GM21619 (cell line): ENCODE results near the gene GABPA.
"Not testable (repeated sequence)": the region's sequence is repeated elsewhere in the genome, so short reads cannot be mapped to it uniquely, and the experiment has no call there.

Experiments used
- ATAC-seq: cut with Tn5 transposase; IDR thresholded peaks from one replicate; pipeline ENCODE4 v1.9.1; 2021; ENCODE audit not compliant: unreplicated experiment

The GABPA gene

DNA sequence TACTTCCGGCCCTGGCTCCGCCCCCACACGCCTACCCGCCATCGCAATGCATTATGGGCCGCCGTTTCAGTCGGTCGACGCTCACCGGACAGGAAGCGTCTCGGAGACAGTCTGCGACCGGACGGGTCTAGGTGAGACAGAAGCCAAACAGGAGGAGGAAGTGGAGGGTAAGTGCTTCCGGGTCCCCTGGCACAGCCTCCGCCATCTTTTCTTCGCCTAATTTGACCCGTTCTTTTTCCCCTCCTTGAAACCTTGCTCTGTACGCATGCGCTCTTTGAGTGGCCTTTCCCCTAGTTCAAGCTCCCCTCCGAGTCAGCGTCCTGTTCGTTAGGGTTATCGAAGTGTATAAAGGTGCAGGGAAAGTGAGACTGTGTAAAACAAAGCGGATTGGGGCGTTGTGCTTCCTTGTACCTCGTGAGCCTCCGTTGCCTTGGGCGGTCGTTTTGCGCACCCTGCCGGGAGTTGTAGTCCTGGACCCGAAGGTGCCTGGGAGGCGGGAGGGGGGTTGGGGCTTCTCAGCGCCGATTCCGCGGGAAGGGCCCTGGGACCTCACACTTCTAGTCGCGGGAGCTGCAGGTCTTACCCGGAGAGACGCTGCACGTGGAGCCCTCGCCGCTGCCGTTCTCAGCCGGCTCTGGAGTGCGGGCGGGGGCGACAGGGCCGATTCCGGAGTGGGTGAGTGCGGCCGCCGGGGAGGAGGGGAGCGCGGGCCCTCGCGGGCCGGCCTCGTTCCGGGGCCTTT, at the start of gene GABPA, which contains the start of gene ATP5PF:
GABPA (plus strand) TSS at position 69 of the 742 bp plus-strand sequence. CDS start 6,627 bp downstream, outside the sequence.
ATP5PF (minus strand) TSS at position 1 of the 742 bp plus-strand sequence. CDS start 5,110 bp downstream, outside the sequence.
- peak; percentile 87 for ATAC-seq

- ATAC-seq = no peak
Observed at GRCh38 chr21:25687787-25688186, 47.0 kb upstream of the GABPA start.

DNA sequence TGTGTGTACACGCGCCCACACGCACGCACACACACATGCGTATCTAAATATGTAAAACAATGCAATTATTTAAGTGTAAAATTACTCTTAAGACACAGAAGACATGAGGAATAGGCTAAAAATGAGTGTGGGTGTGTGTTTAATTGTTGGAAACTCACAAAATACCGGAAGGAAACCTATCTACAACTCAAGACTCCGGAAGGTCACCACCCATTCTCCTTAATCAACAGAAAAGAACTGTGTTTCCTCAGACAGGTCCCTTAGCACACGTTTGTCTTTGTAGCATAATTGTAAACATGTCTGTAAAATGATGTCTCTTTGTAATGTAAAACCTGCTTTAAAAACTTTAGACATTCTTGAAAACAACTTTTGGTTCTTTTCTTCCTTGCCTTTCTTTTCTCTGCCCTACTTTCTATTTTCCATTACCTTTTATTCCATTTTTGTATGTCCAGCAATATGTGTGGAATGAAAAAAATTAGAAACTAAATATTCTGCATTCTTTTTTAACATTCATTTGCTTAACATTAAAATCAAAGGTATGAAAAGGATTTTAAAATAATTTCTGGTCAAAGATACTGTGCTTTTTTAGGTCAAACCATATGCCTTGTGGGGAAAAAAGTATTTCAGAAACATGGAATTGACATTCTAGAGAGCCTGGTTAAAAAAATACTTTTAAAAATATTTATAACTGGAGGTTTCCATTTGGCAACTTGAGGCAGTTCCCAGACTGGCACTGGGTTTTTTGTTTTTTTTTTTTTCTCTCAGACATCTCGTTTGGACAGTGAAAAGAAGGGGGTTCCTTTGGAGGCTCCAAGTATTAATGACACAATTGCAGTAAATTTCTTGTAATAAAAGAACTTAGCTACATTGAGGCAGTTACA, 46.3 kb upstream of the GABPA start:
- ATAC-seq = no peak

- ATAC-seq = no peak
Observed at GRCh38 chr21:25689226-25689625, 45.5 kb upstream of the GABPA start.

DNA sequence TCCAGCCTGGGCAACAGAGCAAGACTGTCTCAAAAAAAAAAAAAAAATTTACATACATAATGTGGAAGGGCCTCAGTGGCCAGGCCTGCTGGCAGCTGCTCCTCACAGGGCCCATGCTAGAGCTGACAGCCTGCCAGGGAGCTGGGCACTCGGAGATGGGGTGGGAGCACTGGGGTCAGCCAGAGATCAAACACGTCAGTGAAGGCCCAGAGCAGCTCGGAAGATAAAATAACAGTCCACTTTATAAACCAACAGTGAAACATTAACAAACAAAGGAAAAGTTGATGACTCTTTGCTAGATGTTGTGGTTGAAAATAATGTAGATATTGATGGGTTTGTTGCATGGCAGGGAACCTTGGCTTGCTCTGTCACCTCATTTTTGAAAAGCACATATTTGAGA, 42.8 kb upstream of the GABPA start:
- ATAC-seq = no peak

GRCh38 chr21:25695461-25695860, 39.3 kb upstream of the GABPA start:
- not testable (repeated sequence) for ATAC-seq

- ATAC-seq = no peak
Observed at GRCh38 chr21:25700741-25701140, 34.0 kb upstream of the GABPA start.

DNA sequence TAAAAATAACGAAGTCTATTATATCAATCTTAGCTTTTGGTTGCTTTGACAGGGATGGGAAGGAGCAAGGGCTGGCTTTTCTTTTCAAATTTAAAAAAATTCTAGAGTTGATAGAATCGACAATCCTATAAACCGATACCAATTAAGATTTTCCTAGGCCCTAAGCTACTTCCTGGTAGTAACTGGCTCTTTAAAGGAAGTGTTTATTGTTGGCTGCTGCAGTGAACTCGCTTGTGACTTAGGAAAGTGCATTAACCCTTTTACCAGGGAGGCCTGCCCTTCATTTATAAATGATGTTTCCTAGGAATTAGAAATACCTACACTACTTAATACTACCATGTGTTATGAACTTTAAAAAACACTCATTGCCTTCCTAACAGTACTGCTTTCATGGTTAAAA, 33.2 kb upstream of the GABPA start:
- ATAC-seq = no peak

DNA sequence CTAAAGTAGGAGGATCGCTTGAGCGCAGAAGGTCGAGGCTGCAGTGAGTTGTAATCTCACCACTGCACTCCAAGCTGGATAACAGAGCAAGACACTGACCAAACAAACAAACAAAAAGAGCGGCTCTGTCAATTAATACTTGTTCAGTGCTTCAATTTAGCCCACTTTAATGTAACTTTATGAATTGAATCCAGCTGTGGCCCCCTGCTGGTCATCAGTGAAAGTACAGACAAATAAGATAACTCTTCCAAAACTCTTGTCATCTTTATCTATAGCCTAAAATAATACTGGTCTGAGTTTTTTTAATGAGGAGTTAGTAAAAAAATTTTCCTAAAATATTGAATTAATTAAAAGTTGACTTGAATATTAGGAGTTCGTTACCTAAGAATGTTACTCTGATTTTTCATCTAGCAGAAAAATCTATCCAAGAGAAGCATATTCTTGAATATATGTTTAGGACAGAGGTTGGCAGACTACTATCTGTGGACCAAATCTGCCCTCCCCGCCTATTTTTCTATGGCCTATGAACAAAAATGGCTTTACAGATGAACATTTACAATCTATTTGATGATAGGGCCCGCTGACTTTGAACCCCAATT, 26.2 kb upstream of the GABPA start:
- ATAC-seq = no peak

DNA sequence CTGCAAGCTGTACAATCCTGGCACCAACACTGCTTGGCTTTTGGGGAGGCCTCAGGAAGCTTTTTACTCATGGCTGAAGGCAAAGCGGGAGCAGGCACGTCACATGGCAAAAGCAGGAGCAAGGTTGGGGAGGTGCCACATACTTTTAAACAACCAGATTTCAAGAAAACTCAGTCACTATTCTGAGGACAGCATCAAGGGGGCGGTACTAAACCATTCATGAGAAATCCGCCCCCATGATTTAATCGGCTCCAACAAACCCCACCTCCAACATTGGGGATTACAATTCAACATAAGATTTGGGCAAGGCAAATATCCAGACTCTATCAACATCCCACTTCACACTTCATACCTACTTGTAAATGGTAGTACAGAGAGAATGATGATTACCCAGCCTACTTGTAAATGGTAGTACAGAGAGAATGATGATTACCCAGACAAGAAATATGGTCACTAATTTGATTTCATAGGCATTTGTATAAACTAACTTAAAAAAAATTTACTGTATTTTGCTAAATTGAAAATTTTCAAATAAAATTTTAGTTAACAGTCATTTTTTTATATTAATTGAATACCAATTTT, 25.0 kb upstream of the GABPA start:
- ATAC-seq = no peak

- ATAC-seq = no peak
Observed at GRCh38 chr21:25710550-25710949, 24.2 kb upstream of the GABPA start.

DNA sequence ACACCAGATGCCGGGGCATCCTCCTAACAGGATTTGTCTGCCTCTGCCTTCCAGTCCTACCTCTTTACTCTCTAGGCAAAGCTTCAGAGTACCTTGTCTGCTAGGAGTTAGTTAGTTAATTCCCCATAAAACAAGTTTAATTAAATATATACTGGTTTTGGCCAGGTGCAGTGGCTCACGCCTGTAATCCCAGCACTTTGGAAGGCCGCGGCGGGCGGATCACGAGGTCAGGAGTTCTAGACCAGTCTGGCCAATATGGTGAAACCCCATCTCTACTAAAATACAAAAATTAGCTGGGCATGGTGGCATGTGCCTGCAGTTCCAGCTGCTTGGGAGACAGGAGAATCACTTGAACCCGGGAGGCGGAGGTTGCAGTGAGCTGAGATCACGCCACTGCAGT, 20.7 kb upstream of the GABPA start:
- ATAC-seq = not testable (repeated sequence)

GRCh38 chr21:25717491-25718147, 17.2 kb upstream of the GABPA start:
- no peak for ATAC-seq

DNA sequence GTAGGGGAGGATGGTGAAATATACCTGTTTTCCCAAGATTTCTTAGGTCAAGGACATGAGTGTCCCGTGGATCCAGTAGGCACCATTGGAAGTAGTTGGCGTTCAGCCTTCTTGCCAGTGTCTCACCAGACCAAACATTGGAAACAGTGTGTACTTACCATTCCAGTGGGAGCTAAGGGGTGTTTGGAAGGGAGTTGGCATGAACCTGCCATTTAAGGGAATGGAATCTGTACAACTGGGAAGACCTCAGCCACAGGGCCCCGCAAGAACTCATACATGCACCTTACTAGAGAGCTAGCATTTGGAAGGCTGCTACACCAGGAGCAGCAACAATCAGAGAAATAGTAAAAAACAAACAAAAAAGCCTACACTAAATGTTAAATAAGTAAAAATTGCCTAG, 12.8 kb upstream of the GABPA start:
- no peak for ATAC-seq

GRCh38 chr21:25722631-25723030, 12.1 kb upstream of the GABPA start:
- ATAC-seq = no peak

DNA sequence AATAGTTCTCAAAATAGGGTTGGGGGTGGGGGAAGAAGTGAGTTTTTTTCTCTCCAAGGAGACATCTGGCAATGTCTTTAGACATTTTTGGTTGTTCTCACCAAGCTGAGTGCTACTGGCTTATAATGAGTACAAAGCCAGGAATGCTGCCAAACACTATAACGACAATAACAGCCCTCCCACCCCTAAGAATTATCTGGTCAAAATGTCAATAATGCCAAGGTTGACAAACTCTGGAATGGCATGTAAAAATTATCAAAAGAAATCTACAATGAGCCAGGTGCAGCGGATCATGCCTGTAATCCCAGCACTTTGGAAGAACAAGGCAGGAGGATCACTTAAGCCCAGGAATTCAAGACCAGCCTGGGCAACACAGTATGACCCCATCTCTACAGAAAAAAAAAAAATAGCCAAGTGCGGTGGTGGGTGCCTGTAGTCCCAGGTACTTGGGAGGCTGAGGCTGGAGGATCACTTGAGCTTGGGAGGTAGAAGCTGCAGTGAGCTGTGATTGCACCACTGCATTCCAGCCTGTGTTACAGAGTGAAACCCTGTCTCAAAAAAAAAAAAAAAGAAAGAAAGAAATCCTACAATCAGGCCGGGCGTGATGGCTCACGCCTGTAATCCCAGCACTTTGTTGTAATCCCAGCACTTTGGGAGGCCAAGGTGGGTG, 2.5 kb upstream of the GABPA start:
- ATAC-seq = no peak

- peak; percentile 9 for ATAC-seq
Observed at GRCh38 chr21:25733859-25734653, 716 bp upstream of the GABPA start.

- ATAC-seq = no peak
Observed at GRCh38 chr21:25734654-25734903, 193 bp upstream of the GABPA start.
